ENCODE measurements around the gene KLF9.

Gene KLF9

DNA sequence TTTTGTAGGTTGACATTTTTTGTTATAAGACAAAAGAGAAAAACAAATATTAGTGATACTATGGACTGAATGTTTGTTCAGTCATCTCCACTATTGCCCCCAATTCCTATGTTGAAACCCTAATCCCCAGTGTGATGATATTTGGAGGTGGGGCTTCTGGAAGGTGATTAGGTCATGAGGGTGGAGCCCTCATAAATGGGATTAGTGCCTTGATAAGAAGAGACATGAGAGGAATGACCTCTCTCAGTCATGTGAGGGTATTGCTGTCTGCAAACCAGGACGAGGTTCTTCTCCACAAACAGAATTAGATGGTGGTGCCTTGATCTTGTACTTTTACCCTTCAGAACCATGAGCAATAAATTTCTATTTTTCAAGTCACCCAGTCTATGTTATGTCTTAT, 34.5 kb upstream of the KLF9 start:
- H3K9me2 ChIP-seq (replicated peaks; ENCODE audit: insufficient read depth, low read length): no peaks in the 10 kb centered on the region
- no peak overlapping the region for H3K9ac ChIP-seq (ENCODE audit: low read length)
- H3K9me3 ChIP-seq (ENCODE audit: insufficient read depth, low read length): no peaks in the 10 kb centered on the region
- no peaks in the 10 kb centered on the region for H3K27me3 ChIP-seq (ENCODE audit: low read length)
- TF ChIP-seq EZH2phosphoT487 (conservative IDR thresholded peaks at IDR 0.05; ENCODE audit: low read length): no peak
- no peak for TF ChIP-seq CTCF (IDR thresholded peaks at IDR 0.05; ENCODE audit: insufficient read depth, low read length, poor library complexity, severe bottlenecking)
- no peak overlapping the region for H3K4me2 ChIP-seq (ENCODE audit: low read depth, low read length, poor library complexity, severe bottlenecking)
- no peak overlapping the region for H3K27ac ChIP-seq (ENCODE audit: low read depth, low read length)
- H3K79me2 ChIP-seq (ENCODE audit: insufficient read depth, low read length): no peaks in the 10 kb centered on the region
- H3F3A ChIP-seq (ENCODE audit: insufficient read depth): no peaks in the 10 kb centered on the region
- no peaks in the 10 kb centered on the region for H3K36me3 ChIP-seq (ENCODE audit: low read length)
- H4K20me1 ChIP-seq (ENCODE audit: low read depth, low read length): no peaks in the 10 kb centered on the region
- no peak overlapping the region for H3K4me3 ChIP-seq (ENCODE audit: insufficient read depth, low read length, poor library complexity, severe bottlenecking)
- no peak overlapping the region for H2AFZ ChIP-seq (ENCODE audit: low read depth, low read length, severe bottlenecking)

DNA sequence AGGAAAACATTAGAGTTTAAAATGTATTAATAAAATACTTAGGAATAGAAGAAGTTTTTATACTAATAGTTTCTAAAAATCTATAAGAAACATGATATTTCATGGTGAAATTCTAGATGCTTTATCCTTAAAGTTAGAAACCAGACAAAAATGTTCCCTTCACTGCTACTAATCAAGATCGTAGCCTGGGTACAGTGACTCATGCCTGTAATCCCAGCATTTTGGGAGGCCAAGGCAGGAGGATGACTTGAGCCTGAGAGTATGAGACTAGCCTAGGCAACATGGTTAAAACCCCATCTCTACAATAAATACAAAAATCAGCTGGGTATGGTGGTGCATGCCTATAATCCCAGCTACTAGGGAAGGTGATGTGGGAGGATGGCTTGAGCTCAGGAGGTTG, 30.4 kb upstream of the KLF9 start:
- Histone ChIP-seq H2AFZ (ENCODE audit: low read depth, low read length, severe bottlenecking) (no peak overlapping the region), H4K20me1 (ENCODE audit: low read depth, low read length) (no peaks in the 10 kb centered on the region), H3K36me3 (ENCODE audit: low read length) (no peaks in the 10 kb centered on the region)

DNA sequence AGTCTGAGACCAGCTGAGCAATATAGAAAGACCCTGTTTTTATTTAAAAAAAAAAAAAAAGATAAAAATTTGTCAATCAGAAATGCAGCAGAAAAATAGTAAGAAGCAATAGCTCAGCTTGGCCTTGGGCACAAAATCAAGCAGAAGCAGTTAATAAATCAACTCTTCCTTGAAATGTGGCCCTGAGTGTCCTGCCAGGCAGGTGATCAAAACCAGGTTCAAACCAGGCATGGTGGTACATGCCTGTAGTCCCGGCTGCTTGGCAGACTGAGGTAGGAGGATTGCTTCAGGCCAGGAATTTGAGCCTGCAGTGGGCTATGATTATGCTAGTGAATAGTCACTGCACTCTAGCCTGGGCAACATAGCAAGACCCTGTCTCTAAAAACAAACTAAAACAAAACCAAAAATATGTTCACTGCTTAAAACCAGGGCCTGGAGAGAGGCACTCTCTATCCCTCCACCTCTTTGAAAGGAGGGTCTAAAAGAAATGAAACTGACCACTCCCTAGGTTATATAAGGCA, 27.9 kb upstream of the KLF9 start:
- Histone ChIP-seq H3F3A (ENCODE audit: insufficient read depth) (no peaks in the 10 kb centered on the region), H3K4me3 (ENCODE audit: insufficient read depth, low read length, poor library complexity, severe bottlenecking) (no peak overlapping the region), H3K9me3 (ENCODE audit: insufficient read depth, low read length) (no peaks in the 10 kb centered on the region), H4K20me1 (ENCODE audit: low read depth, low read length) (no peaks in the 10 kb centered on the region), H2AFZ (ENCODE audit: low read depth, low read length, severe bottlenecking) (no peak overlapping the region), H3K4me2 (ENCODE audit: low read depth, low read length, poor library complexity, severe bottlenecking) (no peak overlapping the region), H3K9me2 (replicated peaks; ENCODE audit: insufficient read depth, low read length) (no peaks in the 10 kb centered on the region), H3K27ac (ENCODE audit: low read depth, low read length) (no peak overlapping the region), H3K27me3 (ENCODE audit: low read length) (no peaks in the 10 kb centered on the region), H3K79me2 (ENCODE audit: insufficient read depth, low read length) (no peaks in the 10 kb centered on the region), H3K9ac (ENCODE audit: low read length) (no peak overlapping the region), H3K36me3 (ENCODE audit: low read length) (no peaks in the 10 kb centered on the region)
- TF ChIP-seq EZH2phosphoT487 (conservative IDR thresholded peaks at IDR 0.05; ENCODE audit: low read length) (no peak), CTCF (IDR thresholded peaks at IDR 0.05; ENCODE audit: insufficient read depth, low read length, poor library complexity, severe bottlenecking) (no peak)

More for the DNA sequence above, 30.4 kb upstream of the KLF9 start:
- Histone ChIP-seq H3F3A (ENCODE audit: insufficient read depth) (no peaks in the 10 kb centered on the region), H3K4me3 (ENCODE audit: insufficient read depth, low read length, poor library complexity, severe bottlenecking) (no peak overlapping the region), H3K27ac (ENCODE audit: low read depth, low read length) (no peak overlapping the region), H3K9ac (ENCODE audit: low read length) (no peak overlapping the region), H3K9me2 (replicated peaks; ENCODE audit: insufficient read depth, low read length) (no peaks in the 10 kb centered on the region), H3K27me3 (ENCODE audit: low read length) (no peaks in the 10 kb centered on the region), H3K79me2 (ENCODE audit: insufficient read depth, low read length) (no peaks in the 10 kb centered on the region), H3K4me2 (ENCODE audit: low read depth, low read length, poor library complexity, severe bottlenecking) (no peak overlapping the region), H3K9me3 (ENCODE audit: insufficient read depth, low read length) (no peaks in the 10 kb centered on the region)
- TF ChIP-seq CTCF (IDR thresholded peaks at IDR 0.05; ENCODE audit: insufficient read depth, low read length, poor library complexity, severe bottlenecking) (no peak), EZH2phosphoT487 (conservative IDR thresholded peaks at IDR 0.05; ENCODE audit: low read length) (no peak)

Data from SU-DHL-6 (cell line).